DOHH2 (cell line): Measurements from ENCODE around the gene AGAP3.

Experiments used
- H3F3A ChIP-seq: fragments of 200-600 bp; sonication (generic), shearing (Covaris generic); 2 replicates; pipeline ENCODE4 v1.6.0; 2016; ENCODE audit warnings: antibody characterized with exemption, mild to moderate bottlenecking; ENCODE audit not compliant: control insufficient read depth, insufficient read depth
- H3K27ac ChIP-seq: fragments of 200-600 bp; sonication (generic); 2 replicates; pipeline ENCODE4 v1.5.1; 2014; ENCODE audit warnings: low read depth, mild to moderate bottlenecking, low read length, moderate library complexity
- H3K27me3 ChIP-seq: fragments of 200-600 bp; sonication (generic); 2 replicates; pipeline ENCODE4 v1.6.1; 2014; ENCODE audit warnings: mild to moderate bottlenecking, low read length, mixed read lengths; ENCODE audit not compliant: control insufficient read depth
- H3K36me3 ChIP-seq: fragments of 200-600 bp; sonication (generic); 2 replicates; pipeline ENCODE4 v1.6.1; 2014; ENCODE audit warnings: mild to moderate bottlenecking, low read length, moderate library complexity, mixed read lengths; ENCODE audit not compliant: control insufficient read depth
- H3K4me1 ChIP-seq: fragments of 200-600 bp; sonication (generic); 2 replicates; pipeline ENCODE4 v1.6.1; 2014; ENCODE audit warnings: mild to moderate bottlenecking, low read length, mixed read lengths; ENCODE audit not compliant: control insufficient read depth
- H3K4me2 ChIP-seq: fragments of 200-600 bp; sonication (generic); 2 replicates; pipeline ENCODE4 v1.6.0; 2014; ENCODE audit warnings: mild to moderate bottlenecking, low read length, moderate library complexity
- H3K4me3 ChIP-seq: fragments of 200-600 bp; sonication (generic); 2 replicates; pipeline ENCODE4 v1.5.1; 2014; ENCODE audit warnings: mild to moderate bottlenecking, low read length, mixed read lengths
- H3K79me2 ChIP-seq: fragments of 200-600 bp; sonication (generic); 2 replicates; pipeline ENCODE4 v1.6.1; 2014; ENCODE audit warnings: mild to moderate bottlenecking, low read length, mixed read lengths; ENCODE audit not compliant: control insufficient read depth
- H3K9me2 ChIP-seq: fragments of 200-600 bp; sonication (generic); replicated peaks from 2 replicates; pipeline ENCODE4 v1.6.1; 2014; ENCODE audit warnings: mild to moderate bottlenecking, low read length, mixed read lengths; ENCODE audit not compliant: control insufficient read depth
- H3K9me3 ChIP-seq: fragments of 200-600 bp; sonication (generic); 2 replicates; pipeline ENCODE4 v1.6.1; 2014; ENCODE audit warnings: antibody characterized with exemption, low read length, mixed read lengths; ENCODE audit not compliant: control insufficient read depth, insufficient read depth
- H4K20me1 ChIP-seq: fragments of 200-600 bp; sonication (generic); 2 replicates; pipeline ENCODE4 v1.6.0; 2014; ENCODE audit warnings: low read depth, mild to moderate bottlenecking, antibody characterized with exemption, low read length, moderate library complexity; ENCODE audit not compliant: control insufficient read depth, insufficient read depth
- CTCF ChIP-seq: fragments of 200-600 bp; sonication (generic); IDR thresholded peaks from one replicate; pipeline ENCODE4 v1.5.1; 2014; ENCODE audit warnings: antibody characterized with exemption, mild to moderate bottlenecking, low read depth, low read length; ENCODE audit not compliant: poor library complexity, severe bottlenecking
- EZH2phosphoT487 ChIP-seq: fragments of 200-600 bp; sonication (generic); IDR thresholded peaks from 2 replicates; pipeline ENCODE4 v1.6.1; 2017; ENCODE audit warnings: borderline replicate concordance, mild to moderate bottlenecking, antibody characterized with exemption, low read length, moderate library complexity, mixed read lengths

AGAP3 gene

GRCh38 chr7:151100921-151101320 lies 14.6 kb downstream of the AGAP3 start:
- TF ChIP-seq CTCF (no peak), EZH2phosphoT487 (no peak)
- H4K20me1 ChIP-seq = 0 out of 2 replicates have a peak, but pooled peaks cover 6% of the 10 kb centered on the region
- no peak overlapping the region for H3K4me3 ChIP-seq
- H3K9me2 ChIP-seq = no peaks in the 10 kb centered on the region
- no peaks in the 10 kb centered on the region for H3K79me2 ChIP-seq
- H3K36me3 ChIP-seq = no peaks in the 10 kb centered on the region
- H3F3A ChIP-seq = no peaks in the 10 kb centered on the region
- H3K4me2 ChIP-seq = no peak overlapping the region
- H3K9me3 ChIP-seq = no peaks in the 10 kb centered on the region
- H3K27ac ChIP-seq = no peak overlapping the region
- H3K4me1 ChIP-seq = peaks cover 6% of the 10 kb centered on the region; the same call in 1 of the 2 replicates
- H3K27me3 ChIP-seq = peaks cover 20% of the 10 kb centered on the region

DNA sequence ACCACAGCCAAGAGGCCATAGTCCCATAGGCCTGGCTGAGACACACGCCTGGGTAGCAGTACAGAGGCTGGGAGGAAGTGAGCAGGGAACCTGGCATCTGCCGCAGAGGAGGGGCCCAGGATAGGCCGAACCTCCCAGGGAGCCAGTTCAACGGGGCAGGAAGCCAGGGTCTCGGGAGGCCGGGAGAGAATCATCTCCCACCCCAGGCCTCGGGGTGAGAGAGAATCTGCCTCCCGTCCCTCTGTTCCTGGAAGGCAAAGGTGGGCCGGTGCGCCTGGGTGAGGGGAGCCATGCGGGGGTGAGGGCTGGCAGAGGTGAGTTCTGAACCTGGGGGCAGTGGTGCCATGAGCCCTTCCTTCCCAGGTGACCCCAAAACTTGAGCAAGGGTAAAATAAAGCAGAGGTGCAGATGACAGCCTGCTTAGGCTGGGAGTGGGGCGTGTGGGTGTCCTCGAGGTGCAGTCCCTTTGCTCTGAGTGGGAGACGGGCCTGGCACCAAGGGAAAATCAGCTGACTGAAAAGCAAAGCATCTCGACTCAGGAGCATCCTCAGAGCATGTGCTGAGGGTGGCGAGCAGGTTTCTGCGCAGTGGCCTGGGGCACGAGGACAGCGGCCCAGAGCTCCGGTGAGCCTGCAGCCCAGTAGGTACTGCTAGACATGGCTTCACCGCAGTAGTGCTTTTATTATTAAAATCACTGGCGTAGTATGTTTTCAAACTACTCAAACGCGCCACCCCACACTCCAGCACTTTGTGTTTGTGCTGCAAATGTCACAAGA lies 15.5 kb downstream of the AGAP3 start:
- Histone ChIP-seq H3K27ac (no peak overlapping the region), H3K36me3 (no peaks in the 10 kb centered on the region), H3K4me3 (no peak overlapping the region), H3K27me3 (peaks cover 22% of the 10 kb centered on the region), H3K9me3 (no peaks in the 10 kb centered on the region), H3K79me2 (no peaks in the 10 kb centered on the region), H4K20me1 (0 out of 2 replicates have a peak, but pooled peaks cover 6% of the 10 kb centered on the region), H3K9me2 (no peaks in the 10 kb centered on the region), H3K4me2 (no peak overlapping the region), H3K4me1 (peaks cover 6% of the 10 kb centered on the region; the same call in 1 of the 2 replicates), H3F3A (no peaks in the 10 kb centered on the region)
- TF ChIP-seq CTCF (no peak), EZH2phosphoT487 (no peak)

- no peaks in the 10 kb centered on the region for H3K79me2 ChIP-seq
- H3F3A ChIP-seq = no peaks in the 10 kb centered on the region
- no peaks in the 10 kb centered on the region for H3K36me3 ChIP-seq
- no peak overlapping the region for H3K4me2 ChIP-seq
- TF ChIP-seq CTCF (no peak), EZH2phosphoT487 (no peak)
- no peak overlapping the region for H3K4me3 ChIP-seq
- 0 out of 2 replicates have a peak, but pooled peaks cover 6% of the 10 kb centered on the region for H4K20me1 ChIP-seq
- no peaks in the 10 kb centered on the region for H3K9me3 ChIP-seq
- H3K9me2 ChIP-seq = no peaks in the 10 kb centered on the region
- H3K4me1 ChIP-seq = no peaks in the 10 kb centered on the region
- peaks cover 22% of the 10 kb centered on the region for H3K27me3 ChIP-seq
- no peak overlapping the region for H3K27ac ChIP-seq
Measured at GRCh38 chr7:151102991-151103390, 16.7 kb downstream of the AGAP3 start.
